GM23248 (cell line): ENCODE results near the gene MACROD2. TPM values are rescaled to one million over a fixed set of nuclear protein-coding genes. Genes with fewer than 3 reads are reported as not detected.

Source experiments
- DNase-seq: peaks from one replicate; pipeline ENCODE4 v3.0.0-alpha.2; 2015
- H2AFZ ChIP-seq: fragments of 200-600 bp; sonication (generic); 2 replicates; pipeline ENCODE4 v1.6.1; 2016; ENCODE audit warnings: antibody characterized with exemption
- H3F3A ChIP-seq: fragments of 200-600 bp; sonication (generic); 2 replicates; pipeline ENCODE4 v1.6.1; 2016; ENCODE audit warnings: mild to moderate bottlenecking, antibody characterized with exemption, mixed run types; ENCODE audit not compliant: insufficient read depth
- H3K27ac ChIP-seq: fragments of 200-600 bp; sonication (generic); 2 replicates; pipeline ENCODE4 v1.5.1; 2016; ENCODE audit warnings: mild to moderate bottlenecking
- H3K27me3 ChIP-seq: fragments of 200-600 bp; sonication (generic); replicated peaks from 2 replicates; pipeline ENCODE4 v1.6.1; 2016; ENCODE audit warnings: mild to moderate bottlenecking; ENCODE audit not compliant: insufficient read depth
- H3K36me3 ChIP-seq: fragments of 200-600 bp; sonication (generic); 2 replicates; pipeline ENCODE4 v1.6.1; 2016; ENCODE audit warnings: low read depth, mild to moderate bottlenecking
- H3K4me1 ChIP-seq: fragments of 200-600 bp; sonication (generic); 2 replicates; pipeline ENCODE4 v1.6.1; 2016; ENCODE audit warnings: mild to moderate bottlenecking; ENCODE audit not compliant: insufficient read depth
- H3K4me2 ChIP-seq: fragments of 200-600 bp; sonication (generic); one replicate; pipeline ENCODE4 v1.6.1; 2016; ENCODE audit warnings: mild to moderate bottlenecking; ENCODE audit not compliant: unreplicated experiment
- H3K4me3 ChIP-seq: fragments of 200-600 bp; sonication (generic); 2 replicates; pipeline ENCODE4 v1.5.1; 2016; ENCODE audit warnings: mild to moderate bottlenecking
- H3K79me2 ChIP-seq: fragments of 200-600 bp; sonication (generic); 2 replicates; pipeline ENCODE4 v1.6.1; 2016; ENCODE audit warnings: mild to moderate bottlenecking; ENCODE audit not compliant: insufficient read depth
- H3K9ac ChIP-seq: fragments of 200-600 bp; sonication (generic); 2 replicates; pipeline ENCODE4 v1.6.1; 2016; ENCODE audit warnings: mild to moderate bottlenecking
- H3K9me2 ChIP-seq: fragments of 200-600 bp; sonication (generic); 2 replicates; pipeline ENCODE4 v1.6.1; 2016; ENCODE audit warnings: mixed run types, mild to moderate bottlenecking, moderate library complexity; ENCODE audit not compliant: insufficient read depth
- H3K9me3 ChIP-seq: fragments of 200-600 bp; sonication (generic); one replicate; pipeline ENCODE4 v1.6.1; 2017; ENCODE audit warnings: low read depth
- H4K20me1 ChIP-seq: fragments of 200-600 bp; sonication (generic); 2 replicates; pipeline ENCODE4 v1.6.0; 2016; ENCODE audit not compliant: insufficient read depth
- EZH2 ChIP-seq: fragments of 200-600 bp; sonication (generic); IDR thresholded peaks from 2 replicates; pipeline ENCODE4 v1.6.1; 2018; ENCODE audit warnings: antibody characterized with exemption, mild to moderate bottlenecking; ENCODE audit not compliant: insufficient read depth, poor library complexity, severe bottlenecking
- EZH2phosphoT487 ChIP-seq: fragments of 200-600 bp; sonication (generic); IDR thresholded peaks from 2 replicates; pipeline ENCODE4 v1.6.1; 2018; ENCODE audit warnings: antibody characterized with exemption, moderate library complexity, mild to moderate bottlenecking, low read depth; ENCODE audit not compliant: insufficient read depth
- WGBS, 2 experiments: methylation state at CpG; one replicate each; pipeline ENCODE4 v1.1.6; 2015 to 2017; ENCODE audit warnings: low lambda C conversion rate in 2 of 2, low coverage in 1 of 2; ENCODE audit errors: missing lambda C conversion rate in 2 of 2; 5-methylcytosine and 5-hydroxymethylcytosine counted together
- in situ Hi-C: fragments of 300-500 bp; cut with MboI; formaldehyde crosslinking; loops from 2 replicates; pipeline ENCODE4 v1.15.0; 2020
- polyA plus RNA-seq: library from polyadenylated mRNA; unstranded; fragments of >200 nt; fragmentation: Nextera tagmentation; extraction: Ambion mirVana; gene quantifications from 2 replicates; pipeline ENCODE4 v1.2.1, GENCODE V29; 2016
- total RNA-seq: library from RNA; depleted of rRNA; stranded (reverse); fragments of >200 nt; shearing (Covaris generic); gene quantifications from 2 replicates; pipeline ENCODE4 v1.2.3, GENCODE V29; 2014

The MACROD2 gene
- total and polyA plus RNA-seq, 2 experiments from 2014 or later: 1.1 to 3.1 TPM

DNA sequence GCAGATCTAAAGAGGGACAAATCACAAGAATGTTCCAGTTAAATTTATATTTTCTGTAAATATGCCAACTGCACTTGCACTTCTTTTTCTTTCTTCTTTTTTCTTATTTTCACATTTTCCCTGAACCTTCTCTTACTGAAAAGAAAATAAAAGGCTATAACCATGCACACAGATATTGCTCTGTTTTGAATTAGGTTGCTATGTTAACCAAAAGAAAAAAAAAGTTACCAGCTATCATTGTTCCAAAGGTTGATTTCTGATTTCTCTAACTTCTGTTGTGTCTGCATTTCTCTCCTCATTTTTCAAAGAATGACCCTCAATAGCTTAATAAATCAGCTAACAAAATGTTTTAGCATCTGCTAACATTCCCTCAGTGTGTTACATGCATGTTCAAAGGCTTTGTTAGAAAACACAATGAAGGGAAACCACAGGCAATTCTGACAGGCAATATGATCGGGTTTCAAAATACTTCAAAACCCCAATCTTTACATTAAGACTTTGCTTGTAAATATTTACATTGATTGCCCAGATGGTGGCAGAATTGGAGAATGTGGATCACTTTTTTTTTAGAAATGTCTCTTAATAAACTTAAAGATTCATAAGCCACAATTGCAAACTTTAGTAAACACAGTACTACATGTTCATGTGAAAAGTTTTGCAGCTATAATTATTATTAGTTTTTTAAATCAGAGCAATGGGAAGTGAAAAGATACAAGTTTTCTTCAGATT, 1270.4 kb downstream of the MACROD2 start:
- H2AFZ ChIP-seq: no peak overlapping the region

DNA sequence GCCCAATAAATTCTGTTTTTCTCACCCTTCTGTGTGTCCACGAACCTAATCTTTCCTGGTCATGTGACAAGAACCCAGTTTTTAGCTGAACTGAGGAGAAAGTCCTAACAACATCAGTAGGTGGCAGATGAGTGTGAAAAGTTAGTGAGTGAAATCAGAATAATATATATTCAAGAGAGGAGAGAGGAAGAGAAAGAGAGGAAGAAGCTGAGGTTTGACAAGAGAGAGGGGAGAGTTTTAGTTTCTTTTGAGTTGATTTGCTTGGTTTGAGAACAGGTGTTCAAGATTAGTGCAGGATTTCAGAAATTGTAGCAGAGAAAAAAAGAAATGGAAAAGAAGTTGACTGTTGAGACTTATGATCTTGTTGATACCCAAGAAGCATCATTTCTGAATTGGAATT, 1272.6 kb downstream of the MACROD2 start:
- Histone ChIP-seq H3K36me3 (no peaks in the 10 kb centered on the region), H3K9me2 (no peaks in the 10 kb centered on the region), H3K9me3 (no peaks in the 10 kb centered on the region), H2AFZ (no peak overlapping the region), H3F3A (no peaks in the 10 kb centered on the region), H4K20me1 (no peaks in the 10 kb centered on the region), H3K4me3 (no peak overlapping the region), H3K27ac (no peak overlapping the region), H3K9ac (no peak overlapping the region), H3K4me1 (no peaks in the 10 kb centered on the region), H3K4me2 (no peak overlapping the region), H3K79me2 (no peaks in the 10 kb centered on the region), H3K27me3 (no peaks in the 10 kb centered on the region)
- in situ Hi-C loops: no loop called here
- DNase-seq: no peak
- TF ChIP-seq EZH2: no peak
- 30 to 31% methylated on average over 1 of the region's 1 CpG for WGBS, 2 experiments

More for the DNA sequence above, 1270.4 kb downstream of the MACROD2 start:
- Histone ChIP-seq H3K36me3 (no peaks in the 10 kb centered on the region), H3K9me3 (no peaks in the 10 kb centered on the region), H3K79me2 (no peaks in the 10 kb centered on the region), H3K9ac (no peak overlapping the region), H3K27ac (no peak overlapping the region), H3K4me1 (no peaks in the 10 kb centered on the region), H3K4me2 (no peak overlapping the region), H3K4me3 (no peak overlapping the region), H3F3A (no peaks in the 10 kb centered on the region), H4K20me1 (no peaks in the 10 kb centered on the region), H3K9me2 (no peaks in the 10 kb centered on the region), H3K27me3 (no peaks in the 10 kb centered on the region)
- DNase-seq: no peak
- in situ Hi-C loops: no loop called here
- no peak for TF ChIP-seq EZH2phosphoT487
- TF ChIP-seq EZH2: no peak
- 79 to 90% methylated on average over 1 of the region's 1 CpG for WGBS, 2 experiments

DNA sequence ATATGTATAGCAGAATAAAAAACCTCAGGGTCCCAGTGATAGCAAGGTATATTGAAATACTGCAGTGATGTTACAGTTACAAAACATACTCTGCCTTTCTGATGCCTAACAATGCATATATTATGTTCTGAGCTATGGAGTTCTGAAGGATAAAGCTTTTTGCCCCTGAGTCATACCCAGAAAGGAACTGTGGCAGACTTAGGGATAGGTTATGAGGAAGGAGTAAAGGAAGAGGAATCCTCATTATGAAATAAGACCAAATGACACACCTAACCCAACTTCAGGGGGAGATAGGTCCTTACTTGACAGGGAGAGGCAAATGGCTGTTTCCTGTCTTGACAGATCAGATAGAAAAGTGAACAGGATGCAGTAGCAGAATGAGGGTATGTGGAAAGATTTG, 1282.7 kb downstream of the MACROD2 start:
- Histone ChIP-seq H4K20me1 (no peaks in the 10 kb centered on the region), H3K4me3 (no peak overlapping the region), H3K9me2 (no peaks in the 10 kb centered on the region), H3K9me3 (no peaks in the 10 kb centered on the region), H2AFZ (no peak overlapping the region), H3K9ac (no peak overlapping the region), H3K27me3 (no peaks in the 10 kb centered on the region), H3F3A (no peaks in the 10 kb centered on the region), H3K4me2 (no peak overlapping the region), H3K79me2 (no peaks in the 10 kb centered on the region), H3K36me3 (no peaks in the 10 kb centered on the region), H3K4me1 (no peaks in the 10 kb centered on the region), H3K27ac (no peak overlapping the region)
- no peak for TF ChIP-seq EZH2phosphoT487
- no peak for TF ChIP-seq EZH2
- in situ Hi-C loops: no loop called here
- DNase-seq: peak; percentile 1

GRCh38 chr20:15287329-15287728, 1292.0 kb downstream of the MACROD2 start:
- H3K79me2 ChIP-seq: no peaks in the 10 kb centered on the region
- H3K9me2 ChIP-seq: no peaks in the 10 kb centered on the region
- no peaks in the 10 kb centered on the region for H4K20me1 ChIP-seq
- no peak overlapping the region for H3K27ac ChIP-seq
- no peaks in the 10 kb centered on the region for H3K9me3 ChIP-seq
- WGBS, 2 experiments: 47 to 48% methylated on average over 5 of the region's 5 CpGs
- H3K27me3 ChIP-seq: no peaks in the 10 kb centered on the region
- H3F3A ChIP-seq: no peaks in the 10 kb centered on the region
- TF ChIP-seq EZH2phosphoT487: no peak
- no peak for TF ChIP-seq EZH2
- H3K9ac ChIP-seq: no peak overlapping the region
- H3K4me3 ChIP-seq: no peak overlapping the region
- H3K36me3 ChIP-seq: no peaks in the 10 kb centered on the region
- no peaks in the 10 kb centered on the region for H3K4me1 ChIP-seq
- in situ Hi-C loops: no loop called here
- no peak overlapping the region for H3K4me2 ChIP-seq
- no peak for DNase-seq
- no peak overlapping the region for H2AFZ ChIP-seq

DNA sequence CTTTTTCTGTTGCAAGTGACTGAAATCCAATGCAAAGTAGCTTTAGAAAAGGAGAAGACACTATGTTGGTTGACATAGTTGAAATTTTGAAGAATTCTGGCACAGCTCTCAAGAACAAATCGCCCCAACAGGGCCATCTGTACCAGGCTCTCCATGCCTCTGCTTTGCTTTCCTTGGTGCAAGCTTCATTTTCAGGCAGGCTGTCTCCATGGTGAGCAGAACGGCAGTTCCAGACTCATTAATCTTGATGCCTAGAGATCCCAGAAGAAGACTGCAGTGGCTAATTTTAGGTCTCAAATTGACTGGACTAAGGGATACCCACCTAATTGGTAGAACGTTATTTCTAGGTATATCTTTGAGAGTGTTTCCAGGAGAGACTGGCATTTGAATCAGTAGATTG, 1292.8 kb downstream of the MACROD2 start:
- no peaks in the 10 kb centered on the region for H3K9me2 ChIP-seq
- TF ChIP-seq EZH2phosphoT487 (no peak), EZH2 (no peak)
- no peak overlapping the region for H2AFZ ChIP-seq
- no peaks in the 10 kb centered on the region for H3K9me3 ChIP-seq
- no peaks in the 10 kb centered on the region for H3K36me3 ChIP-seq
- no peaks in the 10 kb centered on the region for H4K20me1 ChIP-seq
- no peaks in the 10 kb centered on the region for H3K79me2 ChIP-seq
- H3K4me1 ChIP-seq: no peaks in the 10 kb centered on the region
- 41 to 44% methylated on average over 3 of the region's 3 CpGs for WGBS, 2 experiments
- H3K4me3 ChIP-seq: no peak overlapping the region
- no peak for DNase-seq
- no peaks in the 10 kb centered on the region for H3K27me3 ChIP-seq
- no peak overlapping the region for H3K27ac ChIP-seq
- in situ Hi-C loops: no loop called here
- no peak overlapping the region for H3K9ac ChIP-seq
- no peaks in the 10 kb centered on the region for H3F3A ChIP-seq
- H3K4me2 ChIP-seq: no peak overlapping the region
